ENCODE measurements around the gene TEAD1. TPM values are rescaled to one million over a fixed set of nuclear protein-coding genes. Genes with fewer than 3 reads are reported as not detected.

TEAD1 gene
- total RNA-seq, 1 donor from 2014 or later = 25.7 TPM

DNA sequence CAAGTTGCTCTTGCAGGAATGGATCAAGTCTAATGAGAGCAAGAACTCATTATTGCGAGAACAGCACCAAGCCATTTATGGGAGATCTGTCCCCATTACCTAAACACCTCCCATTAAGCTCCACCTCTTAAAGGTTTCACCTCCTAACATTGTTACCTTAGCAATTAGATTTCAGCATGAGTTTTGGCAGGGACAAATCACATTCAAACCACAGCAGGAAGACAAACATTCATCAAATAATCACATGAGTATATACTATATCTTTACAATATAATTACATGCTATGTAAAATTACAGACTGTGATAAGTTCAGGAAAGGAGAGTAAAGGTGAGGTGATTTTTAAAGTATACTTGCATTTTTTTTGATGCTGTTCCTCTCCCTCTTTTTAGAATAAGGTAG is 6.6 kb upstream of the TEAD1 start:
- DNase-seq = no peak

DNA sequence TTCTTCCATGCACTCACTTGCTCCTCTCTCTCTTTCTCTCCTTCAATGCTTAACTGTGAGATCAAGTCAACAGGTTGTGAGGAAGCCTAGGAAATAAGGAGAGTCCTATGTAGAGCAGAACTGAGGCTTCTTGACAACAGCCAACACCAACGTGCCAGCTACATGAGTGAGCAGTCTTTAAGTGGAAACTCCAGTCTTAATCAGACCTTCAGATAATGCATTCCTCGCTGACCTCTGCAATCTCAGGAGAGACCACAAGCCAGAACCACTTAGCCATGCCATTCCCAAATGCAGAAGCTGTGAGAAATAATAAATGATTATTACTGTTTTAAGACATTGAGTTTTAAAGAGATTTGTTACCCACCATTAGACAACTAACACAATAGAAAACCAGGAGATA is 6.1 kb upstream of the TEAD1 start:
- DNase-seq = no peak

DNA sequence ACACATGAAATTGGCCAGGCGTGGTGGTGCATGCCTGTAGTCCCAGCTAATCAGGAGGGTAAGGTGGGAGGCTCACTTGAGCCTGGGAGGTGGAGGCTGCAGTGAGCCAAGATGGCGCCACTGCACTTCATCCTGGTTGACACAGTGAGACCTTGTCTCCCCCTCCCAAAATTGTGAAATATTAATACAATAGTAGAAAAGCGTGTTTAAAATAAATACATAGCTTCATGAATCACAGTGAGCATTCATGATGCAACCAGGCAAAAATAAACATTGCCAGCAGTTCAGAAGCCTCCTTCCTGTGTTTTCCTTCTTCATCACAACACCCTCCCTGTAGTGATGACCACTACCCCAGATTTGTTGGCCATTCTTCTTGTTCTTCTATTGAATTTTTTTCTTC is 4.3 kb upstream of the TEAD1 start:
- DNase-seq = no peak

DNA sequence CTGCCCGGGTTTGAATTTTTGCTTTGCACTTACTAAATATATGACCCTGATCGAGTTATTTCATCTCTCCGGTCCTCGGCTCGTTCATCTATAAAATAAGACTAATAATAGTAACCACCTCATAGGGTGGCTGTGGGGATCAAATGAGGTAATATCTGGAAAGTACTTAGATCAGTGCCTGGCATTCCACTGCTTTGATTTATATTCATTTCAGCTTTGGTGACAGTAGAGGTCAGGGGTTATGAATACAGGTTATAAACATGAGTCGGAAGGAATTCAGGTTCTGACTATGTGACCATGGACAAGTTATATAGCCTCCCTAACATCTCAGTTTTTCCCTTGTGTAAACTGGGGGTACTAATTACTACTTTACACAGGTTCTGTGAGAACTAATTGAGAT is 2.9 kb upstream of the TEAD1 start:
- DNase-seq = no peak

DNA sequence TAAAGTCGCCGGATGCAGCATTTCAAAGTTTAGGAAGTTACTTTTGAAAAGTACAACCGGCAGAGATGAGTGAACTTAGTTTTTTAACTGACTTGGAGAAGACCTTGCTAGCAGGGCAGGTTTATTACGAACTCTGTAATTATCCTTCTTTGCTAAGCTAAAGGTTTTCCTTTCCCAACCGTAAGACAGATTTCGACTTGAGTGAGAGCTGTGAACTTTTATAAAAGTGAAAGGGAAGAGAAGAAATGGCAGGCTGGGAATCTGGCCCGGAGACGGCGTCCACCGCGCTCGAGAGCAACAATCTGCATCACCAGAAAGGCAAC is 659 bp upstream of the TEAD1 start:
- no peak for DNase-seq

DNA sequence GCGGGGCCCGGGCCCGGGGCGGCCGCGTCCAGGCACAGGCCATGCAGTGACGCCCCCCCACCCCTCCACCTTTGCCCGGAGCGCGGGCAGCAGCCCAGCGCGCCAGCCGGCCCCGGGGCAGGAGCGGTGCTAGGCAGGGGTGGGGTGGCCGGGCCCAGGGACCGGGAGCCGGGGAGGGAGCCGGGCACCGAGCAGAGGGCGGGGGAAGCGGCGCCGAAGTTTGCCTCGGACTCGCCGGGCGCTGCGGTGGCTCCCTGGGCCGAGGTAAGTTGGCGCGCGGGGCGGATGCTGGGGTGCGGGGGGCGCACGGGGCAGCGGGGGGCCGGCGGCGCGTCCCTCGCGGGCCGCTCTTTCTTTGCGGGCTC is 332 bp downstream of the TEAD1 start:
- no peak for DNase-seq

DNA sequence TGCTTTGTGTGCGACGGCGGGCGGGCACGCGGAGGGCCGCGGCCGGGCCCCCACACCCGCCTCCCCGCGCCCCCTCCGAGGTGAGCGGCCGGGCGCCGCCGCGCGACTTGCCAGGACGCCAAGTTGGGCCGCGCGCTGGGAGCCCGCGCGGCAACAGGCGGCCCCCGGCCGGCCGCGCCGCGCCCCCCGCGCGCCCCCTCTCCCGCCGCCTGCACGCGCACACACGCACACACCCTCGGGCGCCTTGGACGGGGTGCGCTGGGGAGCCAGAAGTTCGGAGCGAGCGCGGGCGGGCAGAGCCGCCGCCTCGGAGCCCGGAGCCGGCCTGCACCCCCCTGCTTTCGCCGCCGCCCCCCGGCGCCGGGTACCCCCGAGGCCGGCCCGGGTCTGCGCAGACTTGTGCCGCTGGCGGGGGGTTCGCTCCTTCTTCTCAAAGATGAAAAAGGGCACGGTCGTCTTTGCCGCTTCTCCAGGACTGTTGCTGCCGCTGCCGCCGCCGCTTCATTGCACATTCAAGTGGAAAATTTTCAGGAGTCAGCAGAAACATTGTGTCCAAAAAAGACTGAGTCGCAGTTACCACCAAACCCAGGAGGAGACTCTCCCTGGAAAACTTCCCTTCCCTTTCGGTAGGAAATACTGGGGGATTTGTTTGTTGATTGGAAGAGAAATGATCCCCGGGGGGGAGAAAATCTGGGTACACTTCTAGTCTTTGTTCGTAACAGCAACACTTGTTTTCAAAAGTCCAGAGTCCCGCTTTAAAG is 895 bp downstream of the TEAD1 start:
- peak; percentile 48 for DNase-seq

DNA sequence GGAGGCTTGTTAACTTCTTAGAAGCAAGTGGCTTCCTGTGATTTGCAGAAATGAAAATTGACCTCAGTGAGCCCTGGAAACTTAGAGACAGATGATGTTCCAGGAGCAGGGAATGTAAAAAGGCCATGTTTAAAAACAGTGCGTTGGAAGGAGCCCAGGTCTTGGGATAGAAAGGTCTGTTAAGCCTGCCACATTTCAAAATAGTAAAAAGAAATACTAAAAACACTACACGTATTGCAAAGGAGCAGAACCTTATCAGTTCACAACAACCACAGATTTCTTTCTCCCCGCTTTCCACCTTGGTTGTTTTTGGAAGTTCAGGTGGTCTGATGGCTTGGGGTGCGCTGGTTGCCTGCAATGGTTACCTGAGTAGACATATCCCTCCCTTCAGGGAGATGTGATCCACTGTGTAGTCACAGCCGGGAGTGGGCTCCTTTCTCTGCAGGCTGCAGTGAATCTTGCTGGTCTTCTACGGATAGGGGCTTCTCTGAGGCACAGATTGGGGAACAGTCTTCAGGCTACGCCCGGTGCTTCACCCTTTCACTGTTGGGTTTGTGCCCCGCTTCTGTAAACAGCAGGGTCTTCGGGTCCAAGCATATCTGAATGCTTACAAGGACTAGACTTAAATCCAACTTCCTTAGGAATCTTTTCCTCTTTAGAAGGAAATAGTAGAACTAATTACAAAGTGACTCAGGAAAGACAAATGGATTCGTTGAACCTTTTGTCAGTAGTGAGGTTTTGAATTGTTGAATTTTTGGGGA is 1.9 kb downstream of the TEAD1 start:
- no peak for DNase-seq

DNA sequence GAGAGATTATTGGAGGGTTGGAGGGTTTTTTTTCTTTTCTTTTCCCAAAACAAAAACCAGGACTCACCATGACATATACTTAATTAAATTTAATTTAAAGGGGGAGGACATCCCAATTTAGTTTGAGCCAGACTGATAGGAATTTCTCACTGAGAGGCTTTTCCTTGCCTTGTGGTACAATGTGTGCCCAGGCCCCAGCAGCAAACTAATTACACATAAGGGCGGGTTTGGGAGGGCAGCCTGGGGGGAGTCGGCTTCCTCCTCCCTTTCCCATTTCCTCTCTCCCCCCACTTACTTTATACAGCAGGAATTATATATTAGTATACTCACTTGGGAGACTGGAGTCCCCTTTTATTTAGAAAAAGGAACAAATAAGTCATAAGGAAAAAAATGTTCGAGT is 2.9 kb downstream of the TEAD1 start:
- DNase-seq = no peak

DNA sequence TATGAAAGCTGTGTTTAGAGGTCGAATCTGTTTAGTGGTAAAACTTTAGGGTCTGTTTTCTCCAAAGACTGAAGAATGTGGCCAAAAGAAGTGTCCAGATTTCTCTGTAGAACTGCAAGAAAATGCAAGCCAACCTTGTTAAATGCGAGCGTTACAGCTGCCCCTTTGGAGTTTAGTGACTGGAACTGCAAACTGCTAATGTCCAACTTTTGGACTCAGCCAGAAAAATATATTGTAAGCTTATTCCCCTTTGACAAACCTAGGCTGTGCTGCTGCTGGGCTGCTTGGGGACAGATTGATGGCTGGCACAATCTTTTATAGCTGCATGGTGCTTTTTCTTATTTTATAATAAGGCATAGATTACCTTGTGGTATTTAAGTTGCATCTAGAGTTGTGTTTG is 3.9 kb downstream of the TEAD1 start:
- DNase-seq = no peak

DNA sequence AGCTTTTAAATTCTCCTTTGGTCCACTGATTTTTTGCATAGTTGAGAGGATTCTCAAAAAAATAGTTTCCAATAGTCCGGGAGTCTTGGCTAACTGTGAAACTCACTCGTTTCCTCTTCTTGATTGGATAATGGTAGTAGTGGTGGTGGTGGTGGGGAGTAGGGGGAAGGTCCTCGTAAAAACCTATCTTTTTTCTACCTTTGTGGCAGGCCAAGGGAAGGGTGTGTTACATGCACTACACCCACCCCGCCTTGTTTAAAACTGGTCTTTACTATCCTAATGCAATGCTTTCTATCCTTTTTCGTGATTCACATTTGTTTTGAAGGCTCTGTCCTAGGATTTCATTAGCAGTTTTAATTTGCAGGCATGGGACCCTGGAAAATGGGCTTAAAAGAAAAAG is 4.8 kb downstream of the TEAD1 start:
- no peak for DNase-seq

DNA sequence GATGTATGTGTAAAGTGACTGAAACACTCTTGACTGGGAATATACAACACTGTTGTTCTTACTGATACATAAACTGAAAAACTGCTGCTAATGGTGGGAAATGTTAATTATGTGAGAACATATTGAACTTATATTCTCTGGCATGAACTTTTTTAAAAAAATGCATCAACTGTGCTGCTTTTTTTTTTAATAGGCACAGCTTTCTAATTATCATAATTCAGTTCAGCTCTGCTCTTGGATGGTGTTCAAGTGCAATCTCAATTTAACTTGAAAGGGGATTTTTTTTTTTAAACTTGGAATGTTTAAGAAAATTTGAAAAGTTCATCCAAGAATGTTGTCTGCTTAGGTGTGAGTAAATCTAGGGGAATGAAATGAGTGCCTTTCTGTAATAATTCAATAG is 5.2 kb downstream of the TEAD1 start:
- DNase-seq = no peak

DNA sequence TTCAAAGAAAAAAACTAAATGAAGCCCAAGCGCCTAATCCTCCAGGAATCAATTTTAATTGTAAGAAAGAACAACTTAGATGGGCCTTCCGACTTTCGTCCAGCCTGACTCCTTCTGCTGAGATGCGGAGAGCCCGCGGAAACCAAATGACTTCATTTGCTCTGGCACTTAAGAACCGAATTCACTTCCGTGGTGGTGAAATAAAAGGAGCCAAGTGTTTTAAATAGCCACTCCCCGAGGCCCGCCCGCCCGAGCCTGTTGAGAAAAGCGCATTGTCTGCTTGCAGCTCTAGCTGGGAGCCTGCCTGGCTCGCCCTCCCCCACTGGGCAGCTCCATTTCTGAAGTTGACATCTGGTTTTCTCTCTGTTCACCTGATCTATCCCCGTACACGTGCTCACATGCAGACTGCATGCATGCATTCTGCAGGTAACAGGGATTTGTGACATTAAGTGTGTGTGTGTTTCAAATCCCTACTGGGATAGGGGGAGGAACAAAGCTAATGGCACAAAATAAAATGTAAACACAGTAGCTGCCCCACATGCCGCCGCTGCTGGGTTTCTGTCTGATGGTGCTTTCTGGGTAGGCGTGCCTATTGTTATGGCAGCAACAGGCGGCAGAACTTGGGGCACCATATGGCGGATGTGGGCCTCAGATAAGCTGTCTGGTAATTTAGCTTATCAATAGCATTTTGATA is 6.2 kb downstream of the TEAD1 start:
- peak; percentile 73 for DNase-seq

DNA sequence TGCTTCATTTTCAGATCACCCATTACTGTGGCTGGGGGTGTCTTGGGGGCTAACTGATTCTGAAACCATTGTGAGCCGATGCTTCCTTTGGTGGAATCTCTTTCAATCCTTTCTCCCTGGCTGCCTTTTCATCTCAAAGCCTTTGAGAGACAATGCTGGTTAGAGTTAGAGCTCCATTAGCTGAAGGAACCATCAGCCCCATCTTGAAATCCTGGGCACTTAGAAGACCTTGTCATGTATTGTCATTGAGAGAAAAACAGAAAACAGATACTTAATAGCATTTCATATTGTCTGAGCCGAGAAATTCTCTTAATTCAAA is 6.7 kb downstream of the TEAD1 start:
- DNase-seq = no peak

DNA sequence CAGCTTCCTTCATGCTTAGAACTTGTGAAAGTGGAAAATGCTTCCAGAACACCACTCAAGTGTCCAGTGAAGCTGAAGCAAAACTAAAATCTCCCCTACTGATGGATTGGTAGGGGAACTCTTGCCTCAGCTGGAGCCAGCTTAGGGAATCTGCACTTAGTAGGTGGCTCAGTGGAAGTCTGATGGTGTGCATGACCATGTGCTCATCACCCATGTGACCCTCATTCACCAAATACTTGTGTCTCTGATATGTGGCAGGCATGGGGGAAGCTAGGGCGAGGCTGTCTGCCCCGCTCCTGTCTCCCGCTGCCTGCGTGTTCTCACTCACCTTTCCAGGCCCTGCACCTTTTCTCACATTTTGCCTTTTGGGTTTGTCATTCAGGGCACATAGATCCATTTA is 7.2 kb downstream of the TEAD1 start:
- no peak for DNase-seq

DNA sequence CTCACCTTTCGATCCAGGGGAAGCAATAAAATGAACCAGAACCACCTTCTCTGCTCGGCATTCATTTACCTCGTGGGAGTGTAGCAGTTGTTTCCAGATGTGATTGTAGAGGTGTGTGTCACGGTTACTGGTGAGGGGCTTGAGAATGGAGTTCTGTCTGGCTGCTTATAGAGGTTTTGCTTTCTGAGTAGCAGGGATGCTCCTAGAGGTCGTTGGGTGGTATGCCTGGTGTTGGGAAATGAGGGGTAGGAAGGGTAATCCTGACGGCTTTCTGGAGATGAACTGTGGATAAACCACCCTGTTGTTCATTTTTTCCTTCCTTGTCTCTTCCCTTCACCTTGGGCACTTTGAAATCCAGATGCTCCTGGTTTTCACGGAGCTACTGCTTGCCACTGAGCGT is 8.1 kb downstream of the TEAD1 start:
- DNase-seq = no peak

DNA sequence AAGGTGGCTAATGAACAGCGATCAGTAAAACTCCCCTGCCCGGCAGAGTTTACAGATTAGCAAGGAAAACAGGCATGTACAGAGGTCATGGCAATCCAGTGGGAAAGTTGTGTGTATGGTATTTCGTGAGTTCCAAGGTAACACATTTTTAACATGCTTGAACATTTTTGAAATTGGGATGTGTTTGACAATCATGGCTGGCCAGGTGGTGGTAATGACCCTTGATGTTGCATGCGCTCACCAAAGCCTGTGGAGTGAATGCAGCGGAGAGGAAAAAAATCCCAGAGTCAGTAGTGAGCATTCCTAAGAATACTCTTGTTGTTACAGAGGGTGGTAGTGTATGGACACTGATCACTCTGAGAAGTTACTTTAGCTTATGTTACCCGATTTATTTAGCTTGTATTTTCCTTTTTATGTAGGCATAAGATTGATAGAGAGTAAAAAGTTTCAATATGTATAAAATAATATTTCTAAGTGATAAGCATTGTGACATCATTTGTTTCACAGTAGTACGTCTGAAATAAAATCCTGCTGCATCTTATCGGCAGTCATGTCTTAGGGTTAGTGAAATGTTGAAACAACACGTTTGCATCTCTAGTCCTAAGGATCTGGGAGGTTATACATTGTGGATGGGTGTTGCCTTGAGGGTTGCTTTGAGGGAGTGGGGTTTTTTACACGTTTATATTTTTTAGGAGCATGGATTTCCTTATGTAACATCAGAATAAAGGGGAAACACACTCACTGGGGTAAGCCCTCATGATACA is 8.7 kb downstream of the TEAD1 start:
- no peak for DNase-seq

DNA sequence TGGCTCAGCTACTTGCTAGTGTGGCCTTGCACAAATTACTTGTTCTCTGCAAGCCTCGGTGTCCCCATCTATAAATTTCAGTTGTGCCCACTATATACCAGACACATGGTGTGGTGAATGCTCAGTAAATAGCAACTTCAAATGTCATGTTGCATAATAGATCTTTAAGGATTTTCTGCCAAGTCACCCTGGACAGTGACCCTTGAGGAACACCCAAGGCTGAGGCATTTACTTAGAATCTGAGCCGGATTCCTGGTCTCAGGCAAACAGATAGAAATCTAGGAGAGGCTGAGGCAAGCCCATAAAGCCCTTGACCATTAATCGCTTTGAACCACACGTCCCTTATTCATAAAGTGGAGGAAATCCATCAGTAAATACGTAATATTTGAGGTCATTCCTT is 9.7 kb downstream of the TEAD1 start:
- no peak for DNase-seq

DNA sequence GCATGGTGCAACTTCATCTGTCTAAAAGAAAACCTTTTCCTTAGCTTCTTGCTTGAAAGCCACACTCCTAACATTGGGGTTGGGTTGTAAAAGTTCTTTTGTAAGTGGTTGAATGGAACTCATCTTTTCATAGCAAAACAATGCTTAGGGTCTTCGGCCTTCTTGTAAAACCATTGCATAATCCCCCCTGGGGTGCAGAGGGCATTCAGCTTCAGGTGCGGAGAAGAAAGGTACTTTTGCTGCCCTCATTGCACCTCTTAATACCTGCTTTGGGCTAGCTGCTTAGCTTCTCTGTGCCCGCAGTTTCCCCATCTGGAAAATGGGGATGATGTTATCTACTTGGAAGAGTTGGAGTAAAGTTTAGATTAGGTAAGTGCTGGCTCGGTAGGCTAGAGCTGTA is 10.1 kb downstream of the TEAD1 start:
- no peak for DNase-seq

DNA sequence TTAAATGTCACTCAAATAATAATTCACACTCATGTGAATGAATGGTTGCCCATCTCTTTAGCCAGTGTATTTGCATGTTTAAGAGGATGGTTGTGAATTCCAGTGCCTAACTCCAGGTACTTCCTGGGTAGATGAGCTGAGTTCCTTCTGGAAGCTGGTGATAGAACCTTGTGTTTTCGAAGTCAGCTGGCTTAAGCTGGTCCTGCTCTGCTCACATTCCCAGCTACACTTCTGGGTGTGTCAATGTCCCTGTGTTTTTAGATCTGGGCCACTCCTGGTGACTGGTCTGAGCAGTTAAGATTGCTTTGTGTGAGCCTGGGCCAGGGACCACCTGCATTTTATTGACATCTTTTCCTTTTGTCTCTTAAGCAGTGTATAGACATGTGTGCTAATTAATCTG is 10.6 kb downstream of the TEAD1 start:
- no peak for DNase-seq

DNA sequence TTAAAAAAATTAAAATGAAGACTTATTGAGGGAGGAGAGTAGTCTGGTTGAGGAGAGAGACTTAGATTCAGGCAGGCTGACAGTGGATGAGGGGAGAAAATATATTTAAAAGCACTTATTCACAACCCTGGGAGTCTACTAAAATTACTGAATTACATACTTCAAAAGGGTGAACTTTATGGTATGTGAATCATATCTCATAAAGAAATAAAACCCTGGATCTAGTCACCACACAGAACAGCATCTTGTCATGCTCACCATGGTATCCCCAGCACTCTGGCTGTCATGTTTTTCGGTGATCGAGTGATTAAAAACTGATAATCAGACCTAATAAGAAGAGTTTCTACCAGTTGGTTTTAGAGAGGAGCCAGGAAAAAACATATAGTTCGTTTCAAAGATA is 11.0 kb downstream of the TEAD1 start:
- DNase-seq = no peak

DNA sequence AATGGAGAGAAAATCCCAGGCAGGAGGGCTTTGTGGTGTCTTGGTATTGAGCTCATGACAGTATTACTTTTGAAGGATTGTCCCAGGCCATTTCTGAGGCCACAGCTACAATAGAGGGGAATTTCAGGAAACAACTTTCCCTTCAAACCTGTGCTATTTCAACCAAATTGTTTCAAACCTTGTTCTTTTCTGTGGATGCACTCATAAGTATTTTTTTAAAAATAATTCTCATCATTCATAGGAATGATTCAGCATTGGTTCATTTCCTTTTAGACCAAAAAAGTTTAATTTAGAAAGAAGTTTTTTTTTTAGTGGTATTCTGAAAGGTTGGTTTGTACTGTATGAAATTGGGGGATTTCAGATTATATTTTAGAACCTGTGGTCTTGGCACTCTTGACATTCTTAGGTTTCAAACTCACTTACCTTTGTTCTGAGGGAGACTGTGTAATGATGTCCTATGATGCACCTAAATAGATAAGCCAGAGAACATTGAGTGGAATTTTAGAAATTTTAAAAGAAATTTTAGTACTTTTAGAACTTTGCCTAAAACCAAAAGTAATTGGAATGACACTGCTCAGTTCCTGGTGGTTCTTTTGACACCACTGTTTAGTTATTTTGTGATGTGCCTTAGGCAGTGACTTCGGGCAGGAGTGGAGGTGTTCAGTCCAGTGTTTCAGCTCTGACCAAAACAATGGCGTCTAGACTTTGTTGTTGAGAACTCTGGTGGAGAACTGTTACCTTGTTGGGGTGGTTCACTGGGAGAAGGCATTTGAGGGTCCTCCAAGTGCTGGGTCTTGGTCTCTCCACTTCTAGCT is 12.2 kb downstream of the TEAD1 start:
- DNase-seq = no peak
